ENCODE data around the gene NR6A1.

The NR6A1 gene

GRCh38 chr9:124557895-124558294 lies 213.2 kb downstream of the NR6A1 start:
- no peak for DNase-seq

- DNase-seq, result no peak
Observed at GRCh38 chr9:124555043-124555442, 216.1 kb downstream of the NR6A1 start.

- no peak for DNase-seq
Observed at GRCh38 chr9:124553738-124554137, 217.4 kb downstream of the NR6A1 start.

DNA sequence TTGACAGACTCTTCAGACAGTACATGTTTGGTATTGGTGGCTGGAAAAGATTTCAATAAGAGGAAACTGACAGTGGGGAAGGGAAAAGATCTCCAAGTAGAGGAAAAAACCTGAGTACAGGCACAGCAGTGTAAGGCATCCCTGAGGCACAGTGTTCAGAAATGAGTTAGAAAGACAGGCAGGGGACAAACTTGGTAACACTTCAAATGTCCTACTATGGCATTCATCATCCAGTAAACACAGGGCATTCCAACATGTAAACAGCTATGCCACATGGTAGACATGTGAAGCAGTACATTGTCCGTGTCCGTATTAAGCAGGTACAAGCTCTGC lies 218.9 kb downstream of the NR6A1 start:
- DNase-seq, result no peak

DNA sequence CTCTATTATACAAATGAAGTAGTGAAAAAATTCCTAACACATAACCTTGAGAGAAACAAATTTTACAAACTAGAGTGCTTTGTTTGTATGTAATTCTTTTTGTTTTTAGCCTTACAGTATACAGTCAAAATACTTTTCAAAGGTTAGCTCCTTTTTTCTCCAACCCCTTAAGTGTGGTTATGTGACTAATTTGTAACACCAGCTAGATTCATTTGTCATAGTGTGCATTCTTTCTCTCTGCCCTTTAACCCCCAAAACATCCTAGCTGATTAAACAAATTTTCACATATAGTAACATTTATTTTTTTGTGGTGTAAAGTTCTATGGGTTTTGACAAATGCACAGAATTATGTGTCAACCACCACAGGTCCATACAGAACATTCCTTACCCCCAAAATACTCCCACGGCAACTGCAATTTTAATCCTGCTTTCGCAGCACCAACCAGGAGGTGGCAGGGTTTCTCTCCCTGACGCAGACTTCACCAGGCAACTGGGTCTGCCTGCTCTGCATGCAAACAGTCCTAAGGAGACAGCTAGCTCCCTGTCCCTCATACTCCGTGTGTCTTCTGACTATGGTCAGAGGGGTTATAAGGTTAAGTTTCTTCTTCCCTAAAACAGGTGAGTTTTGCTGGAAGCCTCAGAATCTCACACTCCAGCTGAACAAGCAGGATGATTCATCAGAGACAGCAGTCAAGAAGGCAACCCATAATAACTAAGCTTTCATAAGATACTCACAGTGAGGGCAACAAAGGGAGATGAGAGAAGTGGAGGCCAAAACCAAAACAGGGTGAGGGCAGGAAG lies 219.4 kb downstream of the NR6A1 start:
- no peak for DNase-seq

DNA sequence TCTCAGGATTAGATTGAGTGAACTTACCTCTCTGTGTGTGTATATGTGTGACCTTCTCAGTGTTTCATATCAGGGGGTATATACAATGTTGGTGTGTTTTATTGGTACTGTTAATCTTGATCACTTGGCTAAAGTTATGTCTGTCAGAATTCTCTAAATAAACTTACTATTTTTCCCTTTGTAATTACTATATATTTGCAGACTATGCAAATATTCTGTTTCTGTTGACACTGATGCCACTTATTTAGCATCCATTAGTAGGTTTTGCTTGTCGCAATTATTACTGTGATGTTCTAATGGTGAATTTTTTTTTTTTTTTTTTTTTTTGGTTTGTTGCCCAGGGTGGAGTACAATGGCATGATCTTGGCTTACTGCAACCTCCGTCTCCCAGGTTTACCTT lies 221.0 kb downstream of the NR6A1 start:
- DNase-seq, result no peak

DNA sequence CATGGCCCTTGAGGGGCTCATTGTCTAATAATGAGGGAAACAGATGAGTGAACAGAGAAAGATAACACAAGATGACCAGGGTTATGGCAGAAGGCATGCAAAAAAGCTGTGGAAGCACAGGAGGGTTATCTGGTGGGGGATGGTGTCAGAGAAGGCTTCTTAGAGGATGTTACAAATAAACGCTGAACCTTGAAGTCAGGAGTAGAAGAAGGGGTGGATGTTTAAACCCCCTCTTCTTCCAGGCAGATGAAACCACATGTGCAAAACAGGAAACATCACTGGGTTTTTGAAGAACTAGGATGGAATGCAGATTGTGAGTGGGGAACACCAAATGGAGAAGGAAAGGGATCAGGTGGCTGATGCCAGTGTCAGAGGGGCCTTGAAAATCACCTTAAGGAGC lies 222.1 kb downstream of the NR6A1 start:
- no peak for DNase-seq

DNA sequence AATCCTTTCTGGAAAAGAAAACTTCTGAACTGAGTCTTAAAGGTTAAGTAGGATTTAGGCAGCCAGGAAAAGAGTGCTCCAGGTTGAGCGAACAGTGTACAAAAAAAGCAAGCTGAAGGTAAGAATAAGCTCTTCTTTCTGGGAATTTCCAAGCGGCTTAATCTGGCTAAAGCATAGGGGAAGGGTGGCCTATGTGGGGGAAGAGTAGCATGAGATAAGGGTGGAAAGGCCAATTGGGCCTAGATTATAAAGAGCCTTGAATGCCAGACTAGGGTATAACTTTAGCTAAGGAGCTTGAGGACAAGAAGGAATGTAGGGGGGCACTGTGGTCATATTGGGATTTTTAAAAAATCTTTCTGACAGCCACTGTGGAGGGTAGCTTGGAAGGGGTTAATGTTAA lies 226.6 kb downstream of the NR6A1 start:
- no peak for DNase-seq

DNA sequence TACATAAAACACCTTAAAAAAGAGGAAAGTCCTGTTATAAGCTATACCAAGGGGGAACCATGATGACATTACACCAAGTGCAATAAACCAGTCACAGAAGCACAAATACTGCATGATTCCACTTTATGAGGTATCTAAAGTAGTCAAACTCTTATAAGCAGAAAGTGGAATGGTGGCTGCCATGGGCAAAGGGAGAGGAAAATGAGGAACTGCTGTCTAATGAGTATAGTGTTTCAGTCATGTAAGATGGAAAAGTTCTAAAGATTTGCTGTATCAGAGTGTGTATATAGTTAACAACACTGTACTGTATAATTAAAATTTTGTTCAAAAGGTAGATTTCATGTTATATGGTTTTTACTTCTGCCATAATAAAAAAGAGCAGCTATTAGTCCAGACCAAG lies 229.3 kb downstream of the NR6A1 start:
- no peak for DNase-seq

DNA sequence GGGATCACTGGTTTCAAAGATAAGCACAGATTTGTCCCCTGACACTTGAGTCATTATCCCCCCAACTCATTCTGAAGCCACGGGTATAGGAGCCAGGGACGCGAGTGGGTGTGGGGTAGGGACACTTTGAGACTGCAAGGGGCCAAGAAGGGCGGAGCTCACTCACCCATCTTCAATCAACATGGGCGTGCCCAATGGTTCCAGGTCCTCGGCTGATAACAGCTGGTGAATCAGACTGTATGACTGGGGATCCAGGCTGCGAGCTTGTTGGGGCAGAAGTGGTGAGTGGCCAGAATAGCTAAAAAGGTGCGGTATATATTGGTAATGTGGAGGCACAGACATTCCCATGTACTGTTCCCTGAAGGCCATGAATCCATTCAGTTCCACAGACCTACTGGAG lies 233.2 kb downstream of the NR6A1 start:
- DNase-seq, result no peak

- no peak for DNase-seq
Observed at GRCh38 chr9:124535846-124536245, 235.3 kb downstream of the NR6A1 start.

- DNase-seq, result no peak
Observed at GRCh38 chr9:124532897-124533296, 238.2 kb downstream of the NR6A1 start.

GRCh38 chr9:124531115-124531514 lies 240.0 kb downstream of the NR6A1 start:
- no peak for DNase-seq

GRCh38 chr9:124530246-124530645 lies 240.9 kb downstream of the NR6A1 start:
- no peak for DNase-seq

- no peak for DNase-seq
Observed at GRCh38 chr9:124527781-124528180, 243.3 kb downstream of the NR6A1 start.

- DNase-seq, result no peak
Observed at GRCh38 chr9:124526174-124526573, 244.9 kb downstream of the NR6A1 start.

GRCh38 chr9:124522121-124523098 lies 248.7 kb downstream of the NR6A1 start:
- no peak for DNase-seq

DNA sequence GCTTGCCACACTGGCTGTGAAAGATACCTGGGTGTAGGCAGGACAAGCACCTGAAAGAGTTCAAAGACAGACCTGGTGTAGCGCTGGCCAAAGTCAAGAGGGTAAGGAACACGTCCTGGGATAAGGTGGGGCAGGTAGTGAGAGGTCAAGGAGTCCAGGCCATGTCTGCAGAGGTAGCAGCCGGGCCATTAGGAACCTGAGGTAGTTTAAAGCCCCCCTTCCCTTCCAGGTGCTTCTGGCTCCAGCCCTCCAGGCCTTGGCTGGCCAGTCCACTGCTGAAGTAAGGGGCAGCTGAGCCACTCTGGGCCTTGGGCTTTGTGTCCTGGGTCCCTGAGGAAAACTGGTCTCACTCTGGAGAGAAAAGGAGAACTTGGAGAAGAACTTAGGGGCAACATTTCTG lies 250.0 kb downstream of the NR6A1 start:
- no peak for DNase-seq

- no peak for DNase-seq
Observed at GRCh38 chr9:124520206-124520596, 250.9 kb downstream of the NR6A1 start.

GRCh38 chr9:124518116-124518515 lies 253.0 kb downstream of the NR6A1 start:
- DNase-seq, result no peak

DNA sequence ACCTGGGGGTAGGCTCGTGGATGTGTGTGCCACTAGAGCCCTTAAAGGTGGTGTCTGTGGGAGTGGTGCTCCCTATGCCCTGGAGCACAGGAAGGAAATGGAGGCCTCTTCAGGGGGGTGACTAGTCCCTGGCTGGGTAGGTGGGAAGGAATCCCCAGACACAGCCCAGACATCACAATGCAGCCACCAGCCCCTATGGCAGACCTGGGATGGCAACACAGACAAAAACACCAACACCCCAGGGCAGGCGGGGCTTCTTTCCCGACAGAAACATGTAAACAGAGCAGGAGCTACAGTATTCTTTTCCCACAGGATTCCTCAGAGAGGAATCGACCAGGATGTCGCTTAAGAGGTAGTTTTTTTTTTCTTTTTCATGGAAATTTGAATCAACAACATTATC lies 253.5 kb downstream of the NR6A1 start:
- no peak for DNase-seq

DNA sequence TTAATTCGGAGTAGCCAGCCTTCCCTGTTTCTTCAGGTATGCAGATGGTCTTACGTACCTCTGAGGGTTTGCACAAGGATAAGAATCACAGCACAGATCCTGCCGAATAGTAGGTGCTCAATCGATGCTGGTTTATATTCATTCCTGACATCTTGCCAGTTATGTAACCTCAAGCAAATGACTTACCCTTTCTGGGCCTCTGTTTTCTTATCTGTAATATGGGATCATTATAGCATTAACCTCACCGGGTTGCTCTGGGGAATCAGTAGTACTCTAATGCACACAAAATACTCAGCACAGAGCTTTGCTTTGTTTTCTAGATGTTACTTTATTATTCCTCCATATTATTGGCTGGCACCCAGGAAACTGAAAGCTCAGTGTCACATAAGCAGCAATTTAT lies 256.2 kb downstream of the NR6A1 start:
- no peak for DNase-seq

DNA sequence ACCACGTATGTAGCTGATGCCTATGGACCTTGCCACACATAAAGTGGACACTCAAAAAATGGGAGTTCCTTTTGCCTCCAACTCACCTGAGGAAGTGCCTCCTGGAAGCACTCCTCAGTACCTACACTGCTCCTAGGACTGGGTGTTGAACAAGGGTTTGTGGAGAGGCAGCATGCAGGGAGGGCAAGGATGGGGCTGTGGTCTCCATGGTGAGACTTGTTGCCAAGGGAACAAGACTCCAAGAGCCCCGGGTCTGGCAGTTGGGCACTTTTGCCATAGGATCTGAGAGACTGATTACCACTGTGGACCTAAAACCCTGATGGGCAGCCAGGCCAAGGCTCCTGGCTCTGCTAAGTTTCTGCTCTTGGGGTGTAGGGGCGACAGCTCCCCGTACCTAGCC lies 257.0 kb downstream of the NR6A1 start:
- DNase-seq, result no peak

GRCh38 chr9:124513376-124513994 lies 257.6 kb downstream of the NR6A1 start:
- no peak for DNase-seq
